ENCODE results near the gene NFASC.

Gene NFASC

GRCh38 chr1:204983136-204983535 lies 112.5 kb downstream of the NFASC start:
- DNase-seq (ENCODE audit: low spot score) = no peak
- in situ Hi-C loops (cut with MboI; ENCODE audit: low pct_unique_long_range_greater_than_20kb, low sequenced_read_pairs, unreplicated experiment) = loop anchor here (25.0 kb wide), 2 partner anchors 154 to 279 kb away; no protein-coding TSS in a partner anchor
- no peak for TF ChIP-seq CTCF (IDR thresholded peaks at IDR 0.05; ENCODE audit: extremely low read depth, insufficient read depth, missing control alignments)

GRCh38 chr1:204983881-204984280 lies 113.2 kb downstream of the NFASC start:
- TF ChIP-seq CTCF (IDR thresholded peaks at IDR 0.05; ENCODE audit: extremely low read depth, insufficient read depth, missing control alignments) = no peak
- in situ Hi-C loops (cut with MboI; ENCODE audit: low pct_unique_long_range_greater_than_20kb, low sequenced_read_pairs, unreplicated experiment) = loop anchor here (25.0 kb wide), 2 partner anchors 153 to 278 kb away; no protein-coding TSS in a partner anchor
- no peak for DNase-seq (ENCODE audit: low spot score)

GRCh38 chr1:204984499-204984898 lies 113.8 kb downstream of the NFASC start:
- in situ Hi-C loops (cut with MboI; ENCODE audit: low pct_unique_long_range_greater_than_20kb, low sequenced_read_pairs, unreplicated experiment) = loop anchor here (25.0 kb wide), 2 partner anchors 153 to 278 kb away; no protein-coding TSS in a partner anchor
- DNase-seq (ENCODE audit: low spot score) = no peak
- TF ChIP-seq CTCF (IDR thresholded peaks at IDR 0.05; ENCODE audit: extremely low read depth, insufficient read depth, missing control alignments) = no peak

GRCh38 chr1:204986181-204986580 lies 115.5 kb downstream of the NFASC start:
- in situ Hi-C loops (cut with MboI; ENCODE audit: low pct_unique_long_range_greater_than_20kb, low sequenced_read_pairs, unreplicated experiment) = loop anchor here (25.0 kb wide), 2 partner anchors 151 to 276 kb away; no protein-coding TSS in a partner anchor
- no peak for DNase-seq (ENCODE audit: low spot score)
- no peak for TF ChIP-seq CTCF (IDR thresholded peaks at IDR 0.05; ENCODE audit: extremely low read depth, insufficient read depth, missing control alignments)

- in situ Hi-C loops (cut with MboI; ENCODE audit: low pct_unique_long_range_greater_than_20kb, low sequenced_read_pairs, unreplicated experiment) = loop anchor here (25.0 kb wide), 2 partner anchors 150 to 275 kb away; no protein-coding TSS in a partner anchor
- DNase-seq (ENCODE audit: low spot score) = no peak
- TF ChIP-seq CTCF (IDR thresholded peaks at IDR 0.05; ENCODE audit: extremely low read depth, insufficient read depth, missing control alignments) = no peak
These were observed 117.0 kb downstream of the NFASC start for GRCh38 chr1:204987689-204988088.

GRCh38 chr1:204988196-204988595 lies 117.5 kb downstream of the NFASC start:
- no peak for DNase-seq (ENCODE audit: low spot score)
- TF ChIP-seq CTCF (IDR thresholded peaks at IDR 0.05; ENCODE audit: extremely low read depth, insufficient read depth, missing control alignments) = no peak
- in situ Hi-C loops (cut with MboI; ENCODE audit: low pct_unique_long_range_greater_than_20kb, low sequenced_read_pairs, unreplicated experiment) = loop anchor here (25.0 kb wide), 2 partner anchors 149 to 274 kb away; no protein-coding TSS in a partner anchor

Measured in GM13977 (cell line).